ENCODE measurements around the gene SCN10A.

SCN10A gene

DNA sequence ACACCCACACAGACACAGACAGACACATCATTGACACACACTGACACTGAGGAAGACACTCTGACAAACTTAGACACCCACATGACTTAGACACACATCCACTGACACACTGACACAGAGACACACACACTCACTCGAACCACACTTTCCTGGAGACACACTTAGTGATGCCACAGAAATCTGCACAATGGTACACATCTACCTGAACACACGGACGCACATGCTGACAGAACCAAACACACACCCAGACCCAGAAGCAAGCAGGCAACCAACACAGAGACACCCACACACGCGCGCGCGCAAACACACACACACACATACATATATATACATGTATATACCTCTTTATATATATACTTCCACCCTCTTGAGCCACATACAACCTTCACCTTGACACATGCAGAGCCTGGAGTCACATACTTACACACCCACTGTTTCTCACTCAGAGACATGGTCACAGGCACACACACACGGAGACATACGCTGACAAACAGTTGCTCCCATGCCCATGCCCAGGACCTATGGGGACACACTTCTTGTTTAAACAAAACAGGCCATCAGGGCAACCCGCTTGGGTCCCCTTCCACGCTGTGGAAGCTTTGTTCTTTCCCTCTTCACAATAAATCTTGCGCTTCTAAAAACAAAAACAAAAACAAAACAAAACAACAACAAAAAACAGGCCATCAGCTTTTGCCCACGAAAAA, 165.6 kb downstream of the SCN10A start:
- no peak for TF ChIP-seq CTCF (IDR thresholded peaks at IDR 0.05; ENCODE audit: low read depth, low read length)
- DNase-seq (ENCODE audit: extremely low read depth, low read depth) = no peak

DNA sequence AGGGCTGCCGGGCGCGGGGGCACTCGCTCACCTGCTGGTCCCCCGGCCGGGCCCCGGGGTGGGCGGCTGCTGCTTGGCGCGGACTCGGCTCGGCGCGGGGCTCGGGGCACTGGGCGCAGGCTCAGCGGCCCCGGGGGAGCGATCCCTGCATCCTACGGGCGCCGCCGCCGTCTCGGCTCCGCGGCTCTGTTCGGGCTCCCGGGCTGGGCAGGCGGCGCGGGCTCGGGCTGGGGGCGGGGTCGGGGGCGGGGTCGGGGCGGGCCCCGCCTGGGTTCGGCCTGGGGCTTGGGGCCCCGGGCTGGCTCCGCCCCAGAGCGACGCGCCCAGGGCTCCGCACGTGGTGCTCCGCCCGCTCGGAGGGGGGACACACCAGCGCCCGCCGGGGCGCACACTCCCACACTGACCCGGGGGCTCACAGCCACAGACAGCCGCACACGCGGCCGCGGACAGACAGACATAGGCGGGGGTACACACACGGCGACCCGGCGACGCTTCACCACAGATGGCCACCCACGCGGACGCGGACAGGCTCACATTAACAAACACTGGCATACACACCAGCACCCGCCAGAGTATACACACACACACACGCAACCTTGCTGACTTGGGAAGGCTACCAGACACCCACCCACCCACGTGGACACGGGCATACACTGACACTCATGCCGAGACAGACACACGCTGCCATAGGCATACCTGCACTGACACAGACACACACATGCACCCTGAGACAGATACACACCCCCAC, 166.3 kb downstream of the SCN10A start, which contains the start of gene SCN5A:
Gene SCN5A, minus strand, starts transcription at position 188 of the 748 bp plus-strand sequence. CDS start 16,380 bp downstream, outside the sequence.
- TF ChIP-seq CTCF (IDR thresholded peaks at IDR 0.05; ENCODE audit: low read depth, low read length) = no peak
- DNase-seq (ENCODE audit: extremely low read depth, low read depth) = no peak

GRCh38 chr3:38648659-38649499, 167.1 kb downstream of the SCN10A start:
- TF ChIP-seq CTCF (IDR thresholded peaks at IDR 0.05; ENCODE audit: low read depth, low read length) = no peak
- DNase-seq (ENCODE audit: extremely low read depth, low read depth) = no peak

- no peak for DNase-seq (ENCODE audit: extremely low read depth, low read depth)
- no peak for TF ChIP-seq CTCF (IDR thresholded peaks at IDR 0.05; ENCODE audit: low read depth, low read length)
Observed at GRCh38 chr3:38648024-38648658, 167.9 kb downstream of the SCN10A start.

DNA sequence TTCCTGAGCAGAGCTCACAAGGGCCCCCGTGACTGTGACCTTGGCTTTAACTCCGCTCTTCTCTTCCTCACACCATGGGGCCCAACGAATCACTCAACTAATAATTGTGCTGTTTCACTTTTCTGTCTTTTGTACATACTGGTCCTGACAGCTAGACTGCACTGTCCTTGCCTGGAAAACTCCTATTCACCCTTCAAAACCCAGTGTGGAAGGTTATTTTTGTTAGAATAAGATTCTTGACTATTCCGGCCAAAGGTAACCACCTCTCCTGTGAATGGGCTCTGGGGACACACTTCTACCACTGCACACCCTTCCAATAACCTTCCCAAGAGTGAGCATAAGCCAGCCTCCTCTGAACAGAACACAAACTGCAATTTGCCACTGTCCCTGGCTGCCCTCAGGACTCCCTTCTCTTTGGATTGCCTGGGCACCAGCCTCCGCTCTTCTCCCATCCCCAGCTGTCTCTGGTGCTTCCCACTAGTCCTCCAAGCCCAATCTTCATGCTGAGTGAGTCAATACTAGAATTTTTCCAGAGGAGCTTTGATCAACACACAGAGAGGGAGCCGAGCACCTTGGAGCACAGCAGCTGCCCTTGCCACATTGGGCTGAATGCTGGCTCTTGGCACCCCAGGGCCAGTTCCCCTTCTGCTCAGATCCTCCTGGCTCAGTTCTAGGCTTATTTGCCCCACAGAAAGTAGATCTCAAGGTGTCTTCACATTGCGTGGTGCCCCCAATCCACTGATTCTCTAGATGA, 168.6 kb downstream of the SCN10A start:
- DNase-seq (ENCODE audit: extremely low read depth, low read depth) = no peak

More for the DNA sequence above, 168.6 kb downstream of the SCN10A start:
- TF ChIP-seq CTCF (IDR thresholded peaks at IDR 0.05; ENCODE audit: low read depth, low read length) = no peak

All from AG09319 (cell line).